Measurements from ENCODE around the gene F5.

Gene F5

GRCh38 chr1:169588785-169589485 is 2.7 kb upstream of the F5 start:
- DNase-seq (ENCODE audit: low read depth in 1 of 2, low spot score in 1 of 2), result peak in 1 of 2 donors; percentile 54

GRCh38 chr1:169588112-169588511 is 1.8 kb upstream of the F5 start:
- DNase-seq (ENCODE audit: low read depth in 1 of 2, low spot score in 1 of 2), result no peak

GRCh38 chr1:169586067-169586394 is 250 bp downstream of the F5 start:
- no peak for DNase-seq (ENCODE audit: low read depth in 1 of 2, low spot score in 1 of 2)

GRCh38 chr1:169585181-169585580 is 1.1 kb downstream of the F5 start:
- DNase-seq (ENCODE audit: low read depth in 1 of 2, low spot score in 1 of 2), result no peak

GRCh38 chr1:169584483-169585144 is 1.7 kb downstream of the F5 start:
- DNase-seq (ENCODE audit: low read depth in 1 of 2, low spot score in 1 of 2), result peak in 1 of 2 donors; percentile 38

GRCh38 chr1:169577981-169578738 is 8.1 kb downstream of the F5 start:
- no peak for DNase-seq (ENCODE audit: low read depth in 1 of 2, low spot score in 1 of 2)

- DNase-seq (ENCODE audit: low read depth in 1 of 2, low spot score in 1 of 2), result no peak
Measured at GRCh38 chr1:169576935-169577331, 9.3 kb downstream of the F5 start.

GRCh38 chr1:169576241-169576934 is 9.9 kb downstream of the F5 start:
- DNase-seq (ENCODE audit: low read depth in 1 of 2, low spot score in 1 of 2), result no peak

- no peak for DNase-seq (ENCODE audit: low read depth in 1 of 2, low spot score in 1 of 2)
Measured at GRCh38 chr1:169574336-169574735, 11.9 kb downstream of the F5 start.

GRCh38 chr1:169572187-169572586 is 14.1 kb downstream of the F5 start:
- DNase-seq (ENCODE audit: low read depth in 1 of 2, low spot score in 1 of 2), result no peak

- no peak for DNase-seq (ENCODE audit: low read depth in 1 of 2, low spot score in 1 of 2)
Measured at GRCh38 chr1:169571450-169571849, 14.8 kb downstream of the F5 start.

GRCh38 chr1:169570172-169570574 is 16.1 kb downstream of the F5 start:
- DNase-seq (ENCODE audit: low read depth in 1 of 2, low spot score in 1 of 2), result no peak

- DNase-seq (ENCODE audit: low read depth in 1 of 2, low spot score in 1 of 2), result no peak
Measured at GRCh38 chr1:169568497-169568896, 17.8 kb downstream of the F5 start.

GRCh38 chr1:169565335-169566271 is 20.7 kb downstream of the F5 start:
- no peak for DNase-seq (ENCODE audit: low read depth in 1 of 2, low spot score in 1 of 2)

GRCh38 chr1:169563650-169564049 is 22.6 kb downstream of the F5 start:
- no peak for DNase-seq (ENCODE audit: low read depth in 1 of 2, low spot score in 1 of 2)

- no peak for DNase-seq (ENCODE audit: low read depth in 1 of 2, low spot score in 1 of 2)
Measured at GRCh38 chr1:169563019-169563615, 23.2 kb downstream of the F5 start.

- DNase-seq (ENCODE audit: low read depth in 1 of 2, low spot score in 1 of 2), result no peak
Measured at GRCh38 chr1:169561692-169562091, 24.6 kb downstream of the F5 start.

- DNase-seq (ENCODE audit: low read depth in 1 of 2, low spot score in 1 of 2), result no peak
Measured at GRCh38 chr1:169557131-169557530, 29.1 kb downstream of the F5 start.

GRCh38 chr1:169550294-169550693 is 36.0 kb downstream of the F5 start:
- DNase-seq (ENCODE audit: low read depth in 1 of 2, low spot score in 1 of 2), result no peak

- no peak for DNase-seq (ENCODE audit: low read depth in 1 of 2, low spot score in 1 of 2)
Measured at GRCh38 chr1:169548282-169548681, 38.0 kb downstream of the F5 start.

Data from activated CD4-positive, alpha-beta T cell treated with anti-CD3 and anti-CD28 coated beads, Interleukin-2, amount 50 U/mL, for 24 hours (primary cell).